CD8-positive, alpha-beta memory T cell (primary cell): Measurements from ENCODE around the gene CTTNBP2. TPM values are rescaled to one million over a fixed set of nuclear protein-coding genes. Genes with fewer than 3 reads are reported as not detected.

Experiments
- CTCF ChIA-PET: fragments of 350-600 bp; sonication (Branson Sonifier 250); formaldehyde crosslinking; loops from one replicate; lab custom pipeline; 2021; ENCODE audit warnings: antibody characterized with exemption; lab: Charles Lee
- POLR2A ChIA-PET: fragments of 350-600 bp; sonication (Branson Sonifier 250); formaldehyde crosslinking; loops from one replicate; lab custom pipeline; 2021; ENCODE audit warnings: antibody characterized with exemption; lab: Charles Lee
- DNase-seq, 5 donors: peaks; one replicate each; pipeline versions ENCODE4 v3.0.0 to v3.0.0-alpha.2; 2020 to 2022; ENCODE audit warnings: mixed read lengths in 1 of 5
- H3K27ac ChIP-seq: one replicate; pipeline ENCODE4 v1.7.0; 2013; ENCODE audit warnings: low read depth, mild to moderate bottlenecking, low read length, moderate library complexity
- H3K27me3 ChIP-seq: 2 replicates; pipeline ENCODE4 v1.7.0; 2013; ENCODE audit warnings: low read length, mild to moderate bottlenecking; ENCODE audit not compliant: insufficient read depth, poor library complexity, severe bottlenecking
- H3K36me3 ChIP-seq: 2 replicates; pipeline ENCODE4 v1.7.0; 2013; ENCODE audit warnings: mild to moderate bottlenecking, low read length, moderate library complexity; ENCODE audit not compliant: insufficient read depth
- H3K4me1 ChIP-seq: 2 replicates; pipeline ENCODE4 v1.7.0; 2013; ENCODE audit warnings: mild to moderate bottlenecking, low read length, moderate library complexity; ENCODE audit not compliant: insufficient read depth
- H3K4me3 ChIP-seq: 2 replicates; pipeline ENCODE4 v1.7.0; 2013; ENCODE audit warnings: mild to moderate bottlenecking, low read length
- H3K9me3 ChIP-seq: 2 replicates; pipeline ENCODE4 v1.7.0; 2013; ENCODE audit warnings: mild to moderate bottlenecking, low read length
- H3K27ac Mint-ChIP-seq, 8 donors: one replicate each; pipeline ENCODE4 v1.8.0; 2020 to 2021; ENCODE audit warnings: mixed read lengths in 8 of 8, mild to moderate bottlenecking in 6 of 8, inconsistent platforms in 3 of 8, moderate library complexity in 3 of 8
- H3K27me3 Mint-ChIP-seq, 2 donors: one replicate each; pipeline ENCODE4 v1.8.0; 2020 to 2021; ENCODE audit warnings: mixed read lengths in 2 of 2, mild to moderate bottlenecking in 1 of 2, moderate library complexity in 1 of 2
- H3K36me3 Mint-ChIP-seq, 3 donors: one replicate each; pipeline ENCODE4 v1.8.0; 2020 to 2021; ENCODE audit warnings: mixed read lengths in 3 of 3, inconsistent platforms in 1 of 3, mild to moderate bottlenecking in 1 of 3
- H3K4me1 Mint-ChIP-seq, 3 donors: one replicate each; pipeline ENCODE4 v1.8.0; 2020 to 2021; ENCODE audit warnings: mixed read lengths in 3 of 3, inconsistent platforms in 1 of 3, mild to moderate bottlenecking in 1 of 3
- H3K4me3 Mint-ChIP-seq, 7 donors: one replicate each; pipeline ENCODE4 v1.8.0; 2020 to 2021; ENCODE audit warnings: mixed read lengths in 7 of 7, mild to moderate bottlenecking in 6 of 7, moderate library complexity in 4 of 7, inconsistent platforms in 2 of 7
- H3K9me3 Mint-ChIP-seq, 5 donors: one replicate each; pipeline ENCODE4 v1.8.0; 2020 to 2022; ENCODE audit warnings: mixed read lengths in 5 of 5, mild to moderate bottlenecking in 3 of 5, moderate library complexity in 2 of 5, inconsistent platforms in 1 of 5
- polyA plus RNA-seq: library from polyadenylated mRNA; unstranded; fragments of 300-500 nt; fragmentation: Illumina TruSeq; gene quantifications from one replicate; pipeline ENCODE4 v1.2.3, GENCODE V29; 2021
- total RNA-seq, 2 experiments: library from RNA; stranded (reverse); gene quantifications; one replicate each; pipeline ENCODE4 v1.2.3, GENCODE V29; 2021

CTTNBP2 gene
- total and polyA plus RNA-seq, 3 experiments from 2014 or later: not detected

DNA sequence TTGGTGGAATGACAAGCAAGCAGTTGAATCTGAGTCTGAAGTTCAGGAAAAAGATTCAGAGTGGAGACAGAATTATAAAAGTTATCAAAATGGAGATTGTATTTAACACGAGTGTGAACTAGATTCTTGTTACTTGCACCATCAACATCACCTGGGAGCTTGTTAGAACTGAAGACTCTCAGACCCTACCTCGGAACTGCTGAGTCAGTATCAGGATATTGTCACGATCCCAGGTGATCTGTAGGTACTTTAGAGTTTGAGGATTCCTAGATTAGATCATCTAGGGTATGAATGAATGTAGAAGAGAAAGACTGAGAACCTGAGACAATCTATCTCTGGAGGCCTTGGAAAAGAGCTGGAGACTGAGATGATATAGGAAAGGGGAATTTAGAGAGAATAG is 194.1 kb downstream of the CTTNBP2 start:
- no peak overlapping the region for H3K27ac Mint-ChIP-seq
- DNase-seq: no peak
- Histone ChIP-seq H3K9me3 (no peaks in the 10 kb centered on the region), H3K36me3 (no peaks in the 10 kb centered on the region), H3K27ac (no peak overlapping the region), H3K4me3 (no peak overlapping the region), H3K27me3 (no peaks in the 10 kb centered on the region), H3K4me1 (no peaks in the 10 kb centered on the region)
- no peaks in the 10 kb centered on the region for H3K4me1 Mint-ChIP-seq
- H3K9me3 Mint-ChIP-seq: peaks cover 0 to 7% (median 1%) of the 10 kb centered on the region in 5 donors
- H3K27me3 Mint-ChIP-seq: no peaks in the 10 kb centered on the region
- H3K36me3 Mint-ChIP-seq: no peaks in the 10 kb centered on the region
- POLR2A ChIA-PET: no interaction called here
- no peak overlapping the region for H3K4me3 Mint-ChIP-seq
- CTCF ChIA-PET: no interaction called here

- Histone ChIP-seq H3K27ac (no peak overlapping the region), H3K36me3 (no peaks in the 10 kb centered on the region), H3K4me3 (no peak overlapping the region), H3K27me3 (no peaks in the 10 kb centered on the region), H3K4me1 (no peaks in the 10 kb centered on the region), H3K9me3 (no peaks in the 10 kb centered on the region)
- Mint-ChIP-seq H3K27ac (no peak overlapping the region), H3K9me3 (peaks cover 0 to 3% (median 0%) of the 10 kb centered on the region in 5 donors), H3K36me3 (no peaks in the 10 kb centered on the region), H3K27me3 (no peaks in the 10 kb centered on the region), H3K4me3 (no peak overlapping the region), H3K4me1 (no peaks in the 10 kb centered on the region)
- ChIA-PET POLR2A (no interaction called here), CTCF (no interaction called here)
- no peak for DNase-seq
These were observed 197.5 kb downstream of the CTTNBP2 start for GRCh38 chr7:117675497-117676435.

- Histone ChIP-seq H3K9me3 (no peaks in the 10 kb centered on the region), H3K4me3 (no peak overlapping the region), H3K27me3 (no peaks in the 10 kb centered on the region), H3K36me3 (no peaks in the 10 kb centered on the region), H3K27ac (no peak overlapping the region), H3K4me1 (no peaks in the 10 kb centered on the region)
- H3K27ac Mint-ChIP-seq: no peak overlapping the region
- CTCF ChIA-PET: no interaction called here
- H3K4me1 Mint-ChIP-seq: no peaks in the 10 kb centered on the region
- H3K9me3 Mint-ChIP-seq: peaks cover 0 to 3% (median 0%) of the 10 kb centered on the region in 5 donors
- no peak overlapping the region for H3K4me3 Mint-ChIP-seq
- no peaks in the 10 kb centered on the region for H3K36me3 Mint-ChIP-seq
- no peaks in the 10 kb centered on the region for H3K27me3 Mint-ChIP-seq
- POLR2A ChIA-PET: no interaction called here
- DNase-seq: no peak
These were observed 198.6 kb downstream of the CTTNBP2 start for GRCh38 chr7:117674617-117675016.

DNA sequence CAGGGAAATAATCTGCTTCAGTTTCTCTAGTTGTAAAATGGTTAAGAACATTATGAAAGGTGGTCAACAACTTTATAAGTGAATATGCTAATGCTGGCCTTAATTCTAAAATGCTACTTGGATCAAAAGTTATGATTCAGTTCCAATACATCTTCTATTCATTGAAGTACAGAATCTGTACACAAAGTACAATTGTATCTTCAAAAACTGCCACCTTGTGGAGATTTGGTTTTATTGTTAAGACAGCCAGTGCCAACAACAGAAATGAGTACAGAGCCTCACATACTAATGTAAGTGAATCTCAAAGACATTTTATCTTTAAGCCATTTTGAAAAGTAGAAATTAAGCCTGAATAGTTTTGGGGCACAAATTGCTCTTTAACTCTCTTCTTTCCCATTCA is 199.4 kb downstream of the CTTNBP2 start:
- Histone ChIP-seq H3K4me1 (no peaks in the 10 kb centered on the region), H3K9me3 (no peaks in the 10 kb centered on the region), H3K4me3 (no peak overlapping the region), H3K27me3 (no peaks in the 10 kb centered on the region), H3K27ac (no peak overlapping the region), H3K36me3 (no peaks in the 10 kb centered on the region)
- Mint-ChIP-seq H3K27ac (no peak overlapping the region), H3K4me1 (no peaks in the 10 kb centered on the region), H3K36me3 (no peaks in the 10 kb centered on the region), H3K9me3 (peaks cover 0 to 4% (median 0%) of the 10 kb centered on the region in 5 donors), H3K4me3 (no peak overlapping the region), H3K27me3 (no peaks in the 10 kb centered on the region)
- ChIA-PET POLR2A (no interaction called here), CTCF (interaction anchor here (1.4 kb wide), 1 partner anchor 14 kb away, joined by 3 read pairs; no protein-coding TSS in a partner anchor)
- no peak for DNase-seq

GRCh38 chr7:117673367-117673766 is 199.9 kb downstream of the CTTNBP2 start:
- Mint-ChIP-seq H3K36me3 (no peaks in the 10 kb centered on the region), H3K9me3 (peaks cover 0 to 5% (median 0%) of the 10 kb centered on the region in 5 donors), H3K27ac (no peak overlapping the region), H3K27me3 (no peaks in the 10 kb centered on the region), H3K4me3 (no peak overlapping the region), H3K4me1 (no peaks in the 10 kb centered on the region)
- Histone ChIP-seq H3K4me3 (no peak overlapping the region), H3K36me3 (no peaks in the 10 kb centered on the region), H3K4me1 (no peaks in the 10 kb centered on the region), H3K9me3 (no peaks in the 10 kb centered on the region), H3K27me3 (no peaks in the 10 kb centered on the region), H3K27ac (no peak overlapping the region)
- ChIA-PET POLR2A (no interaction called here), CTCF (interaction anchor here (1.4 kb wide), 1 partner anchor 14 kb away, joined by 3 read pairs; no protein-coding TSS in a partner anchor)
- DNase-seq: no peak

DNA sequence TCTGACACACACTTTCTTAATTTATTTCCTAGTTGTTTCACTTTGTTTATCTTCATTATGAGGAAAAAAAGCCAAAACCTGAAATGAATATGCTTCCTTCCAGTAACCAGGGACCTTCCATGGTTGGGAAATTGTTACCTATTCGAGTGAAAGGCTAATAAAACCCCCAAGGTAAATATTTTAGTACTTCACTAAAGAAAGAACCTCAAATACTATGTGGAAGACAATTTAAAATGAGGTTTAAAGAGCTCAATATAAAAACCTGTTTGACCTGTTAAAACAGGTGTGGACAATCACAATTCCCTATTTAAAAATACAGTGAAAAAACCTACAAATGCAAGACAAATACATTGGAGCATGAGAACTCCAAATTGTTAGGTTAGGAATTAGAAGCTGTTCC is 200.8 kb downstream of the CTTNBP2 start:
- Histone ChIP-seq H3K4me3 (no peak overlapping the region), H3K36me3 (no peaks in the 10 kb centered on the region), H3K4me1 (no peaks in the 10 kb centered on the region), H3K27me3 (no peaks in the 10 kb centered on the region), H3K9me3 (no peaks in the 10 kb centered on the region), H3K27ac (no peak overlapping the region)
- H3K4me1 Mint-ChIP-seq: no peaks in the 10 kb centered on the region
- no peaks in the 10 kb centered on the region for H3K27me3 Mint-ChIP-seq
- H3K36me3 Mint-ChIP-seq: no peaks in the 10 kb centered on the region
- no peak overlapping the region for H3K4me3 Mint-ChIP-seq
- H3K9me3 Mint-ChIP-seq: peaks cover 0 to 5% (median 0%) of the 10 kb centered on the region in 5 donors
- DNase-seq: no peak
- H3K27ac Mint-ChIP-seq: no peak overlapping the region
- POLR2A ChIA-PET: no interaction called here
- CTCF ChIA-PET: interaction anchor here (1.4 kb wide), 1 partner anchor 13 kb away, joined by 3 read pairs; no protein-coding TSS in a partner anchor

- Mint-ChIP-seq H3K27me3 (no peaks in the 10 kb centered on the region), H3K27ac (no peak overlapping the region), H3K4me3 (no peak overlapping the region), H3K4me1 (no peaks in the 10 kb centered on the region), H3K9me3 (peaks cover 0 to 3% (median 0%) of the 10 kb centered on the region in 5 donors), H3K36me3 (no peaks in the 10 kb centered on the region)
- H3K4me3 ChIP-seq: no peak overlapping the region
- H3K9me3 ChIP-seq: no peaks in the 10 kb centered on the region
- H3K4me1 ChIP-seq: no peaks in the 10 kb centered on the region
- DNase-seq: no peak
- H3K27me3 ChIP-seq: no peaks in the 10 kb centered on the region
- H3K36me3 ChIP-seq: no peaks in the 10 kb centered on the region
- POLR2A ChIA-PET: no interaction called here
- CTCF ChIA-PET: no interaction called here
- no peak overlapping the region for H3K27ac ChIP-seq
These were observed 203.4 kb downstream of the CTTNBP2 start for GRCh38 chr7:117669818-117670217.

GRCh38 chr7:117667456-117667855 is 205.8 kb downstream of the CTTNBP2 start:
- no peak for DNase-seq
- no peaks in the 10 kb centered on the region for H3K27me3 ChIP-seq
- no peaks in the 10 kb centered on the region for H3K36me3 ChIP-seq
- Mint-ChIP-seq H3K9me3 (peaks cover 0 to 3% (median 0%) of the 10 kb centered on the region in 5 donors), H3K4me3 (no peak overlapping the region), H3K27ac (no peak overlapping the region), H3K27me3 (no peaks in the 10 kb centered on the region), H3K36me3 (no peaks in the 10 kb centered on the region), H3K4me1 (no peaks in the 10 kb centered on the region)
- CTCF ChIA-PET: no interaction called here
- no peaks in the 10 kb centered on the region for H3K9me3 ChIP-seq
- H3K4me3 ChIP-seq: no peak overlapping the region
- no peak overlapping the region for H3K27ac ChIP-seq
- POLR2A ChIA-PET: no interaction called here
- H3K4me1 ChIP-seq: no peaks in the 10 kb centered on the region
